SJSA1 (cell line): ENCODE data around the gene NTF4. TPM values are rescaled to one million over a fixed set of nuclear protein-coding genes. Genes with fewer than 3 reads are reported as not detected.
"Not testable (repeated sequence)": the region's sequence is repeated elsewhere in the genome, so short reads cannot be mapped to it uniquely, and the experiment has no call there.

Experiments used
- DNase-seq, 2 experiments: peaks; one replicate each; pipeline ENCODE4 v3.0.0-alpha.2; 2015 to 2020; ENCODE audit warnings: low spot score in 2 of 2, low read depth in 1 of 2
- H3K27ac ChIP-seq: fragments of 250-450 bp; sonication (Bioruptor Pico); 2 replicates; pipeline ENCODE4 v1.5.1; 2020; ENCODE audit warnings: mild to moderate bottlenecking, moderate library complexity
- H3K27me3 ChIP-seq: fragments of 250-450 bp; sonication (Bioruptor Pico); replicated peaks from 2 replicates; pipeline ENCODE4 v1.5.1; 2020; ENCODE audit warnings: mild to moderate bottlenecking, moderate library complexity
- H3K36me3 ChIP-seq: fragments of 250-450 bp; sonication (Bioruptor Pico); 2 replicates; pipeline ENCODE4 v1.5.1; 2020; ENCODE audit warnings: mild to moderate bottlenecking
- H3K4me1 ChIP-seq: fragments of 250-450 bp; sonication (Bioruptor Pico); replicated peaks from 2 replicates; pipeline ENCODE4 v1.6.1; 2021; ENCODE audit warnings: mild to moderate bottlenecking
- H3K4me3 ChIP-seq: fragments of 250-450 bp; sonication (Bioruptor Pico); 2 replicates; pipeline ENCODE4 v1.5.1; 2020; ENCODE audit warnings: mild to moderate bottlenecking
- H3K9me3 ChIP-seq: fragments of 250-450 bp; sonication (Bioruptor Pico); replicated peaks from 2 replicates; pipeline ENCODE4 v1.5.1; 2020; ENCODE audit warnings: mild to moderate bottlenecking
- total RNA-seq: library from RNA; depleted of rRNA; stranded (reverse); fragments of >200 nt; shearing (Covaris generic); gene quantifications from 2 replicates; pipeline ENCODE4 v1.2.3, GENCODE V29; 2014

The NTF4 gene
- total RNA-seq, 1 experiment from 2014 or later: not detected

DNA sequence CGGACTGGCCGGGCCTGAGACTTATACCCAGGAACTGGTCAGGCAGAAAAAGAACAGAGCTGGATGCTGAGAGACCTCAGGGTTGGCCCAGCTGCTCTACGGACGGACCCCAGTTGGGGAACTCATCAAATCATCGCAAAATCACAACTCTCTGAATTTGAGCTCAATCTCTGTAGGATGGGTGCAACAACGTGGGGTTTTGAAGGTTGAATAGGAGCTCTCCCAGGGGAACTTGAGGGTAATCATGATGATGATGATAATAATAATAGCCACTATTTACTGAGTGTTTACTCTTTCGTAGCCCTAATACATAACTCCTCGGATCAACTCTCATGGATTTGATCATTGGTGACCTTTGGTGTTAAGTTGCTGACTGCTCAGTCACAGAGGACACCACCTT, 34.3 kb downstream of the NTF4 start:
- not testable (repeated sequence) for H3K9me3 ChIP-seq, H3K27me3 ChIP-seq, DNase-seq, H3K36me3 ChIP-seq, H3K27ac ChIP-seq, H3K4me1 ChIP-seq, H3K4me3 ChIP-seq

DNA sequence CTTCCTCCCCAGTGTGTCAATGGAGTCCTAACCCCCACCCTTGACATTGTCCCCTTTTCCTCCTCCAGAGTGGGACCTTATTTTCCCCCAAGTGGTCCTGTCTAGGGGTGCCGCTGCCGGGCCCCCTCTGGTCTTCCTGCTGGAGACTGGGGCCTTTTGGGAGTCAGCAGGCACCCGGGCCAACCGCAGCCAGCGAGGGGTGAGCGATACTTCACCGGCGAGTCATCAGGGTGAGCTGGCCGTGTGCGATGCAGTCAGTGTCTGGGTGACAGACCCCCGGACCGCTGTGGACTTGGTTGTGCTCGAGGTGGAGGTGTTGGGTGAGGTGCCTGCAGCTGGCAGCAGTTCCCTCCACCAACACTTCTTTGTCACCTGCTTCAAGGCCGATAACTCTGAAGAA, 34.9 kb downstream of the NTF4 start:
- not testable (repeated sequence) for H3K27ac ChIP-seq, H3K4me1 ChIP-seq, DNase-seq, H3K36me3 ChIP-seq, H3K27me3 ChIP-seq, H3K9me3 ChIP-seq, H3K4me3 ChIP-seq

DNA sequence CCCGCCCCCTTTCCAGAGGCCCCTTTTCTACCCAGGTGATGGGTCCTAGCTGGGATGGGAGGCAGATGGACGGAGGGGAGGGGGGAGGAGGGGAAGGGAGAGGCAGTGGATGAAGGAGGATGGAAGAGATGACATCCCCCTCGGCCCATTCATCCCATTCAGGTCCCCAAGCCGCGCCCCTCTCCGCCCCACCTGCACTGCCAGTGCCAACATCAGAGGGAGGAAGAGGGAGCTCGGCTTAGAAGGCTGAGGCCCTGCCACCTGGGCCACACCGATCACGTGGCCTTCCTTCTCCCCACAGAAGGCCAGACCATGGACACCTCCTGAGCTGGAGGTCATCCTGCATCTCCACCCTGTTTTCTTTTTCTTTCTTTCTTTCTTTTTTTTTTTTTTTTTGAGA, 35.9 kb downstream of the NTF4 start:
- H3K4me3 ChIP-seq, H3K27ac ChIP-seq, H3K9me3 ChIP-seq, H3K36me3 ChIP-seq, H3K4me1 ChIP-seq, H3K27me3 ChIP-seq, DNase-seq: not testable (repeated sequence)

DNA sequence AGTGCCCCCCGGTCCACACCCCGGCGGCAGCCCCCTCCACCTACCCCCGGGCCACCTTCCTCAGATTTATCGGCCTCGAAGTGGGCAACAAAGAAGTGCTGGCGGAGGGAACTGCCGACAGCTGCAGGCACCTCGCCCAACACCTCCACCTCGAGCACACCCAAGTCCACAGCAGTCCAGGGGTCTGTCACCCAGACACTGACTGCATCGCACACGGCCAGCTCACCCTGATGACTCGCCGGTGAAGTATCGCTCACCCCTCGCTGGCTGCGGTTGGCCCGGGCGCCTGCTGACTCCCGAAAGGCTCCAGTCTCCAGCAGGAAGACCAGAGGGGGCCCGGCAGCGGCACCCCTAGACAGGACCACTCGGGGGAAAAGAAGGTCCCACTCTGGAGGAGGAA, 39.0 kb downstream of the NTF4 start:
- H3K9me3 ChIP-seq, H3K27ac ChIP-seq, DNase-seq, H3K4me3 ChIP-seq, H3K4me1 ChIP-seq, H3K27me3 ChIP-seq, H3K36me3 ChIP-seq: not testable (repeated sequence)

DNA sequence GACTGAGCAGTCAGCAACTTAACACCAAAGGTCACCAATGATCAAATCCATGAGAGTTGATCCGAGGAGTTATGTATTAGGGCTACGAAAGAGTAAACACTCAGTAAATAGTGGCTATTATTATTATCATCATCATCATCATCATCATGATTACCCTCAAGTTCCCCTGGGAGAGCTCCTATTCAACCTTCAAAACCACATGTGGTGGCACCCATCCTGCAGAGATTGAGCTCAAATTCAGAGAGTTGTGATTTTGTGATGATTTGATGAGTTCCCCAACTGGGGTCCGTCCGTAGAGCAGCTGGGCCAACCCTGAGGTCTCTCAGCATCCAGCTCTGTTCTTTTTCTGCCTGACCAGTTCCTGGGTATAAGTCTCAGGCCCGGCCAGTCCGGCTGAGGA, 39.5 kb downstream of the NTF4 start:
- not testable (repeated sequence) for H3K27ac ChIP-seq, H3K9me3 ChIP-seq

DNA sequence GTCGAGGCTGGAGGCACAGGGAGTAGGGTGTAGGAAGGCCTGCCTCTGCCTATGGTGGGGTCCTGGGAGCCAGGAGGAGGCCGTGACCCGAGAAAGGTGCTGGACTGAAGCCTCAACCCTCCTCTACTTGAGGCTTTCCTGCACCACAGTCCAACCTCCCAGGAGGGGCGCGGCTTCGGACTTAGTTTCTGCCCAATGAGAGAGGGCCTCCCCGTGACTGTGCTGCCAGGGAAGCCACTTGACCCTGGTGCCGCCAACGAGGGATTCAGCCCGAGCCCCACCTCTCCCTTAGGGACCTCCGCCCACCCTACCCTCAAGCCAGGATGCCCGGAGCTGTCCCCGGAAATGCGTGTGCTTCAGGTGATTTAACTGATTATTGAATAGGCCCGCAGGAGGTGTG, 40.4 kb downstream of the NTF4 start, which contains the start of gene CGB3:
TSS of gene CGB3 (minus strand) at position 101 of the 400 bp plus-strand sequence. CDS start 362 bp downstream, outside the sequence.
- not testable (repeated sequence) for H3K27ac ChIP-seq, H3K36me3 ChIP-seq, DNase-seq, H3K27me3 ChIP-seq, H3K4me1 ChIP-seq, H3K9me3 ChIP-seq, H3K4me3 ChIP-seq

More for the DNA sequence above, 39.5 kb downstream of the NTF4 start:
- not testable (repeated sequence) for H3K4me1 ChIP-seq, H3K27me3 ChIP-seq, DNase-seq, H3K4me3 ChIP-seq, H3K36me3 ChIP-seq

DNA sequence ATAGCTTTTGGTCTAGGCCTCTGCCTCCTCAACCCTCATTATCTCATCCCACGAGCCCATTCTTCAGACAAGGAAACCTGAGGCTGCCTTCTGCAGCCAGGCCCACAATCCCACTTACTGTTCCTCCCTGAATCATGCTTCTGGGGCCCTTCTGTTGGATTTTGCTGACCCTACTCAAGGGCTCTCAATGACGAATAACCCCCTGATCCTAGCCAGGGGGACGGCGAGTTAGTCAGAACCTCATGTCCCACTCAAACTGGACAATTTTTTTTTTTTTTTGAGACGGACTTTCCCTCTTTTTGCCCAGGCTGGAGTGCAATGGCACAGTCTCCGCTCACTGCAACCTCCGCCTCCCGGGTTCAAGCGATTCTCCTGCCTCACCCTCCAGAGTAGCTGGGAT, 42.5 kb downstream of the NTF4 start:
- H3K9me3 ChIP-seq: 0 out of 2 replicates have a peak, but pooled peaks cover 3% of the 10 kb centered on the region
- no peak overlapping the region for H3K4me3 ChIP-seq
- peaks cover 20% of the 10 kb centered on the region for H3K4me1 ChIP-seq
- H3K27me3 ChIP-seq: no peaks in the 10 kb centered on the region
- no peak overlapping the region for H3K27ac ChIP-seq
- no peak for DNase-seq
- H3K36me3 ChIP-seq: no peaks in the 10 kb centered on the region

DNA sequence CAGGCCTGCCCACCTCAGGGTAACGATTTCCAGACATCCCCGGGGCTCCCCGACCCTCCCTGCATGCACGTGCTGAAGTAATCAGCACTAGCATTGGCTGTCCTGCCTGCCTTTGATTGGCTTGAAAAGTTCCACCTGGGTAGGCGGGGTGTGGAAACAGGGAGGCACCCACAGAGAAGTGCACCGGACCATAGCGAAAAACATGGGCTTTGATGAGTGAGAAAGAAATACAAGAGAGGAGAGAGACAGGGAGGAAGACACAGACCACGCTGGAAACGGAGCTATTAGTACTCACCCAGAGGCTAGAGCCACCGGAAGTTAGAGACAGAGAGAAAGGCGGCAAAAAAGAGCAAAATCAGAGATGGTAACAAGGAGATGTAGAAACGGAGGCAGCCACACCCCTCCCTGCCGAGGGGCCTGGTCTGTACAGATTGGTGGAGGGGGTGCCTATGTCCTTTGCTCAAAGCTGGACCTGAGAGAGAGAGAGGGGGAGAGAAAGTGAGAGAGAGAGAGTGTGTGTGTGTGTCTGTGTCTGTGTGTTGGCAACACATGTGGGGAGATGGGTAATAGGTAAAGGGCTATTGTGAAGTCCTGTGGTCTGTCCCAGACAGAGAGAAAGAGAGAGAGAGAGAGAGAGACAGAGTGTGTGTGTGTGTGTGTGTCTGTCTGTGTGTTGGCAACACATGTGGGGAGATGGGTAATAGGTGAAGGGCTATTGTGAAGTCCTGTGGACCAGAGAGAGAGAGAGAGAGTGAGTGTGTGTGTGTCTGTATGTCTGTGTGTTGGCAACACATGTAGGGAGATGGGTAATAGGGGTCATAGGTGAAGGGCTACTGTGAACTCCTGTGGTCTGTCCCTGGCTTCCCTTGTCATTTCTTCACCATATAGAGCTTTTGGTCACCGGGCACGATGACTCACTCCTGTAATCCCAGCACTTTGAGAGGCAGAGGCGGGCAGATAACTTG, 43.4 kb downstream of the NTF4 start:
- peak in 1 of 2 experiments; percentile 37 for DNase-seq
- H3K27ac ChIP-seq: no peak overlapping the region
- H3K4me3 ChIP-seq: no peak overlapping the region
- H3K36me3 ChIP-seq: no peaks in the 10 kb centered on the region
- no peaks in the 10 kb centered on the region for H3K27me3 ChIP-seq
- 0 out of 2 replicates have a peak, but pooled peaks cover 3% of the 10 kb centered on the region for H3K9me3 ChIP-seq
- H3K4me1 ChIP-seq: peaks cover 20% of the 10 kb centered on the region

DNA sequence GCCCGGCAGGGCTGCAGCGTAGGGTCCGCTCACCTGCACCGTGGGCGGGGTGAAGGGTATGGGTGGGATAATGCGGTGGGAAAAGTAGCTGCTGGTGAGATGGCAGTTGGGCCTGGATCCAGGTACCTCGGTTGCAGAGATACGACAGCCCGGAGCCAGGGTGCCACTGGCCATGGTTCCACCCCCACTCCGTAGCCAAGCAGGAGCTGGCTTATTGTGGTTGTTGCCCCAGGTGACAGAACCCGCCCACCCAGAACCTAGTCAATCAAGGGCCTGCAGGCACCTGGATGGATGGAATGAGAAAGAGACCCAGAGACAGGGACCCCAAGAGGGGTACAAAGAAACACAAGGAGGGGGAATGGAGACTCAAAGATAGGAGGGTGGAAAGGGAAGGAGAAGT, 44.3 kb downstream of the NTF4 start:
- Histone ChIP-seq H3K4me1 (peaks cover 20% of the 10 kb centered on the region), H3K4me3 (no peak overlapping the region), H3K36me3 (peaks cover 7% of the 10 kb centered on the region), H3K27me3 (no peaks in the 10 kb centered on the region), H3K9me3 (0 out of 2 replicates have a peak, but pooled peaks cover 3% of the 10 kb centered on the region), H3K27ac (no peak overlapping the region)
- DNase-seq: no peak

DNA sequence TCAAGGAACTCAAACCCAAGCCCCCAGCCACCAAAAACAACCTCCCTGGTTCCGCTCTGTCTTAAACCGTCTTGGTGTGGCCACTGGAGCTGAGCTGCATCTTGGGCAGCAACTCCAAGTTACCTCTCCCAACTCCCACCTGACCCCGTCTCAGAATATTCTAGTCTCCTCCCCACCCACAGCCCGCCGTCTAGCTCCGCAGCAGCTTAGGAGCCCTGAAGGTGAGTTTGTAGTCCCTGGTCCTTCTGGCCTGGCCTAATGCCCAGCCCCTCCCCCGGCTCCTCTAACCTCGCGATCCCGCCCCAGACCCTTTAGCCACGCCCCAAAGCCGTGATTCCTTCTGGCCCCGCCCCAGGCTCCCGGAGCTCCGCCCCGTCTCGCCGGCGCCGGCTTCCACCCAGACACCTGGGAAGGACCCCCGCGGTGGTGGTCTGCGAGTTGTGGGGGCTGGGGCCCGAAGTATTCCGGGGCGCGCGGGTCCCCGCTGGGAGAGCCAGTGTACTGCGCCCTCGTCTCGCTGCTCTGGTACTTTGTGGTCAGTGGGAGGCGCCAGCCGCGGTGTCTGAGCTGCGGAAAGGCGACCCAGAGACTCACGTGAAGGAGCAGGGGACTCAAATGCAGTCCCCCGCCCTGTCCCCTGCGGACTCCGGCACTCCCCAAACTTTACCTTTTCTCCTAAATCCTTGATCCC, 45.2 kb downstream of the NTF4 start:
- Histone ChIP-seq H3K4me3 (peak overlapping the region; percentile 43), H3K27me3 (no peaks in the 10 kb centered on the region), H3K36me3 (peaks cover 16% of the 10 kb centered on the region), H3K9me3 (0 out of 2 replicates have a peak, but pooled peaks cover 3% of the 10 kb centered on the region), H3K4me1 (peaks cover 20% of the 10 kb centered on the region), H3K27ac (no peak overlapping the region)
- peak; percentile 43 to 70 for DNase-seq

DNA sequence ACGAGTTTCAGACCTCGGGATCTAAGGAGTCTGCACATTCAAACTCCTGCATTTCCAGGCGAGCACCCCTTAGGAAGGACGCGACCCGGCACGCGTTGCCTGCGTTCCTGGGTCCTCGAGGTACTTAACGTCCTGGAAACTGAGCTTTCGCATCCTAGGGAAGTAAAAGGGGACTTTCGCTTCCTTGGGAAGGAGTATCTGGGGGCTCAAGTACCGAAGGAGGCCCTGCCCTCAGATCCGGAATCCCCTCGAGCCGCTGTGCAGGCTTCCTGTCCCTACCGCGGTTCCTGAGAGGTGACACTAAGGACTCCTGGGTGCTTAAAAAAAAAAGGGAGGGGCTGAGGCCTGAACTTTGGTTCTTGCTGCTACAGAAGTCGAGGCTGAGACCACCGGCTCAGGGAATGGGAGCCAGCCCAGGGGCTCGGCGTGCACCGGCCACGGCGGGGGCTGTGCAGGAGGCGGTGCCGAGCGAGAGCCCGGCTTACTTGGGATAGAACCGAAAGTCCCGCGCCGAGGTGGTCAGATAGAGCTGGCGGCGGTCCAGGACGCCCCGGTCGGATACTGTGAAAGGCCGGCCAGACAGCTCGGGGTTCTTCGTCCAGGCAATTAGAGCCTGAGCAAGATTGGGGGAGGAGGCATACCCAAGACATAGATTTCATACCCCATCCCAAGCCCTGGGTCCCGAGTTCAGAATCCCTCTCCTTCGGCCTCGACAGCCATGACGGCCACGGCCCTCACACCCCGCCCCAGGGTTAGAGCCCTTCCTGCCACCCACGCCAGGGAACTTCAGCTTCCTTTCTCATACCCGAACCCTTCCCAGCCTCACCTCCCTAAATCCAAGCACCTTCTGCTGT, 46.0 kb downstream of the NTF4 start:
- not testable (repeated sequence) for H3K27me3 ChIP-seq, H3K9me3 ChIP-seq, H3K27ac ChIP-seq
- Histone ChIP-seq H3K36me3 (peaks cover 24% of the 10 kb centered on the region), H3K4me3 (peak overlapping the region; percentile 43), H3K4me1 (peaks cover 20% of the 10 kb centered on the region)
- peak in 1 of 2 experiments; percentile 55 for DNase-seq

DNA sequence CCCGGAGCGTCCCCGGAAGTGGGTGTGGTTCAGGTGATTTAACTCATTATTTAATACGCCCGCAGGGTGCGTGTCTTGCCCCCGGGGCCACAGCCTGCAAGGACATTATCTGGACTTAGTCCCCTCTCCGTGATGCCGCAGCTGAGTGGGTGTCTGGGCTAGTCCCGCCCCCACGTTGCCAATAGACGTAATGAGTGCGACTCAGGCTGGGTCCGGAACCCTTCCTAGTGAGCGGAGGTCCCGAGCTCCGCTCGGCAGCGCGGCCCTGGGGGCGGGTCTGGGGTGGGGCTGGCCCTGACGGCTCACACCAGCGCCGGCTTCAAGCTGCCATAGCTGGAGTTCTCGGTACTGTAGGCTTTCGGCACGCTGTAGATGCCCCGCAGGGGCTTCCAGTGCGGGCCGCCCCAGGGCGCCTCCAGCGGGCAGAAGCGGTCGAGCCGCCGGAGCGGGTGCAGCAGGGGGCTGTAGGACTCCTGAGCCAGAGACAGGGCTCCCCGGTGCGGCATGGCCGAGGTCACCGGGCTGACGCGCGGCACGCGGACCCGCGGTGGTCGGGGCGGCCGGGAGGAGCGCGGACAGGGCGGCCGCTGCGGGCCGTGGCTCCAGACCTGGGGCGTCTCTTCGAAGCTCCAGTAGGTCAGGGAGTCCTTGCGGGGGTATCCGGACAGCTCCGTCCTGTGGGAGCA, 46.8 kb downstream of the NTF4 start:
- H3K27me3 ChIP-seq: no peaks in the 10 kb centered on the region
- no peak overlapping the region for H3K27ac ChIP-seq
- 0 out of 2 replicates have a peak, but pooled peaks cover 3% of the 10 kb centered on the region for H3K9me3 ChIP-seq
- peak overlapping the region; percentile 43 for H3K4me3 ChIP-seq
- peaks cover 30% of the 10 kb centered on the region for H3K36me3 ChIP-seq
- peak; percentile 70 to 84 for DNase-seq
- peaks cover 20% of the 10 kb centered on the region for H3K4me1 ChIP-seq
